HG03280 (cell line): ENCODE measurements around the gene TAS1R2.

ENCODE experiments used
- ATAC-seq: cut with Tn5 transposase; IDR thresholded peaks from one replicate; pipeline ENCODE4 v1.9.1; 2021; ENCODE audit warnings: mild to moderate bottlenecking, moderate library complexity; ENCODE audit not compliant: unreplicated experiment

TAS1R2 gene

GRCh38 chr1:18803151-18803791, 56.2 kb downstream of the TAS1R2 start:
- ATAC-seq = no peak

- no peak for ATAC-seq
Measured at GRCh38 chr1:18802231-18802630, 57.2 kb downstream of the TAS1R2 start.

- no peak for ATAC-seq
Measured at GRCh38 chr1:18800258-18800657, 59.2 kb downstream of the TAS1R2 start.

GRCh38 chr1:18799454-18799853, 60.0 kb downstream of the TAS1R2 start:
- ATAC-seq = no peak

GRCh38 chr1:18798946-18799345, 60.5 kb downstream of the TAS1R2 start:
- no peak for ATAC-seq

GRCh38 chr1:18798533-18798932, 60.9 kb downstream of the TAS1R2 start:
- no peak for ATAC-seq

- no peak for ATAC-seq
Measured at GRCh38 chr1:18796950-18797349, 62.5 kb downstream of the TAS1R2 start.

- no peak for ATAC-seq
Measured at GRCh38 chr1:18795002-18795689, 64.3 kb downstream of the TAS1R2 start.

- no peak for ATAC-seq
Measured at GRCh38 chr1:18794561-18794960, 64.9 kb downstream of the TAS1R2 start.

GRCh38 chr1:18794051-18794450, 65.4 kb downstream of the TAS1R2 start:
- ATAC-seq = no peak

- ATAC-seq = no peak
Measured at GRCh38 chr1:18793164-18793563, 66.3 kb downstream of the TAS1R2 start.

GRCh38 chr1:18792747-18793146, 66.7 kb downstream of the TAS1R2 start:
- no peak for ATAC-seq
